Mesothelial cell of epicardium (in vitro differentiated cells): ENCODE measurements around the gene ZNF695. TPM values are rescaled to one million over a fixed set of nuclear protein-coding genes. Genes with fewer than 3 reads are reported as not detected.
A peak's percentile ranks its signal among the peaks of the same experiment; 100 is the strongest.

Experiments
- DNase-seq, 2 experiments: peaks; one replicate each; pipeline ENCODE4 v3.0.0; 2021; ENCODE audit warnings: low spot score in 2 of 2; ENCODE audit not compliant: unreplicated experiment in 2 of 2
- H3K27ac Mint-ChIP-seq: 2 replicates; pipeline ENCODE4 v1.8.0; 2021; ENCODE audit warnings: mixed read lengths
- H3K27me3 Mint-ChIP-seq: 2 replicates; pipeline ENCODE4 v1.8.0; 2021; ENCODE audit warnings: low read depth, mixed read lengths
- H3K36me3 Mint-ChIP-seq: 2 replicates; pipeline ENCODE4 v1.8.0; 2021; ENCODE audit warnings: mixed read lengths
- H3K4me1 Mint-ChIP-seq: 2 replicates; pipeline ENCODE4 v1.8.0; 2021; ENCODE audit warnings: mixed read lengths
- H3K4me3 Mint-ChIP-seq: 2 replicates; pipeline ENCODE4 v1.8.0; 2021; ENCODE audit warnings: mild to moderate bottlenecking, moderate library complexity, mixed read lengths
- H3K9me3 Mint-ChIP-seq: 2 replicates; pipeline ENCODE4 v1.8.0; 2021; ENCODE audit warnings: mixed read lengths
- CTCF ChIP-seq: fragments of 200-600 bp; sonication (generic); IDR thresholded peaks from one replicate; pipeline ENCODE4 v1.5.0; 2021; ENCODE audit warnings: antibody characterized with exemption; ENCODE audit not compliant: unreplicated experiment
- total RNA-seq: library from RNA; stranded (reverse); gene quantifications from 3 replicates; pipeline ENCODE4 v1.2.1, GENCODE V29; 2021

The ZNF695 gene
- total RNA-seq, result 5.9 to 9.2 TPM (median 7.7 TPM) in 3 replicates

GRCh38 chr1:247007511-247008405 is at the start of gene ZNF695:
Gene ZNF695, minus strand, starts transcription at chr1:247008057. Its CDS starts 149 bp downstream, at chr1:247007908.
- Mint-ChIP-seq H3K4me3 (peak within 1 kb of the TSS; percentile 100), H3K27ac (peak within 1 kb of the TSS; percentile 100), H3K9me3 (peaks cover 27% of the 10 kb centered on the region), H3K36me3 (peaks cover 23% of the 10 kb centered on the region), H3K4me1 (peaks cover 5% of the 10 kb centered on the region), H3K27me3 (no peaks in the 10 kb centered on the region)
- no peak for TF ChIP-seq CTCF
- DNase-seq, result peak; percentile 83 to 92

GRCh38 chr1:247056071-247056470 is 48.2 kb upstream of the ZNF695 start:
- no peak for TF ChIP-seq CTCF
- peaks cover 71% of the 10 kb centered on the region for H3K36me3 Mint-ChIP-seq
- no peak for DNase-seq
- H3K9me3 Mint-ChIP-seq, result peaks cover 81% of the 10 kb centered on the region
- no peak overlapping the region for H3K27ac Mint-ChIP-seq
- H3K4me1 Mint-ChIP-seq, result no peaks in the 10 kb centered on the region
- no peak overlapping the region for H3K4me3 Mint-ChIP-seq
- H3K27me3 Mint-ChIP-seq, result no peaks in the 10 kb centered on the region

GRCh38 chr1:247054992-247055415 is 47.1 kb upstream of the ZNF695 start:
- Mint-ChIP-seq H3K36me3 (peaks cover 69% of the 10 kb centered on the region), H3K9me3 (peaks cover 83% of the 10 kb centered on the region), H3K27me3 (no peaks in the 10 kb centered on the region), H3K27ac (no peak overlapping the region), H3K4me1 (no peaks in the 10 kb centered on the region), H3K4me3 (no peak overlapping the region)
- no peak for TF ChIP-seq CTCF
- no peak for DNase-seq

- peaks cover 78% of the 10 kb centered on the region for H3K9me3 Mint-ChIP-seq
- no peak overlapping the region for H3K4me3 Mint-ChIP-seq
- H3K36me3 Mint-ChIP-seq, result peaks cover 67% of the 10 kb centered on the region
- DNase-seq, result no peak
- H3K27ac Mint-ChIP-seq, result no peak overlapping the region
- no peak for TF ChIP-seq CTCF
- no peaks in the 10 kb centered on the region for H3K4me1 Mint-ChIP-seq
- no peaks in the 10 kb centered on the region for H3K27me3 Mint-ChIP-seq
Measured at GRCh38 chr1:247047702-247048101, 39.8 kb upstream of the ZNF695 start.

- Mint-ChIP-seq H3K27ac (no peak overlapping the region), H3K27me3 (no peaks in the 10 kb centered on the region), H3K36me3 (peaks cover 67% of the 10 kb centered on the region), H3K4me1 (no peaks in the 10 kb centered on the region), H3K4me3 (no peak overlapping the region), H3K9me3 (peaks cover 78% of the 10 kb centered on the region)
- no peak for DNase-seq
- TF ChIP-seq CTCF, result no peak
Measured at GRCh38 chr1:247047260-247047659, 39.4 kb upstream of the ZNF695 start.
